ENCODE data around the gene MIB1.

DNA sequence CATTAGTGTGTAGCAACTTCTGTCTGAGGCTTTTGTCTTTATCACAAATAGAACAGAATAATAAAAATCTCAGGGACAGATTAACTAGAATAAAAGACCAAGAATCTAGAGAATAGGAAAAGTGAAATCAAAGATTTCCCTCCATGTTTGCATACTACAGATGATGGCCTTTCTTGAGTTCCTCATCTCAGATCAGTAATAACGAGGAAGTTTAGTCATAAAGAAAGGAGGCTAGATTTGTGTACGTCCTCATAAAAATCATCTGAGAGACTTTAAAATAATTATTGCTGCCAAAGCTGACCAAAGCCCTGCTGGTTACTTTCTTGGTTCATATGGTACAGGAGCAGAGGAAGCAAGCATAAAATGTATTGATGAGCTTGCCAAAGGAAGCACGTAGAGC is 117.3 kb downstream of the MIB1 start:
- TF ChIP-seq, protein P1, sequence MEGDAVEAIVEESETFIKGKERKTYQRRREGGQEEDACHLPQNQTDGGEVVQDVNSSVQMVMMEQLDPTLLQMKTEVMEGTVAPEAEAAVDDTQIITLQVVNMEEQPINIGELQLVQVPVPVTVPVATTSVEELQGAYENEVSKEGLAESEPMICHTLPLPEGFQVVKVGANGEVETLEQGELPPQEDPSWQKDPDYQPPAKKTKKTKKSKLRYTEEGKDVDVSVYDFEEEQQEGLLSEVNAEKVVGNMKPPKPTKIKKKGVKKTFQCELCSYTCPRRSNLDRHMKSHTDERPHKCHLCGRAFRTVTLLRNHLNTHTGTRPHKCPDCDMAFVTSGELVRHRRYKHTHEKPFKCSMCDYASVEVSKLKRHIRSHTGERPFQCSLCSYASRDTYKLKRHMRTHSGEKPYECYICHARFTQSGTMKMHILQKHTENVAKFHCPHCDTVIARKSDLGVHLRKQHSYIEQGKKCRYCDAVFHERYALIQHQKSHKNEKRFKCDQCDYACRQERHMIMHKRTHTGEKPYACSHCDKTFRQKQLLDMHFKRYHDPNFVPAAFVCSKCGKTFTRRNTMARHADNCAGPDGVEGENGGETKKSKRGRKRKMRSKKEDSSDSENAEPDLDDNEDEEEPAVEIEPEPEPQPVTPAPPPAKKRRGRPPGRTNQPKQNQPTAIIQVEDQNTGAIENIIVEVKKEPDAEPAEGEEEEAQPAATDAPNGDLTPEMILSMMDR (conservative IDR thresholded peaks at IDR 0.05 in 1 of 2, IDR thresholded peaks at IDR 0.05 in 1 of 2; ENCODE audit: low read depth in 1 of 2, low read length in 2 of 2): no peak
- TF ChIP-seq EZH2 (IDR thresholded peaks at IDR 0.05; ENCODE audit: low read length, missing control alignments): no peak

Measured in fibroblast of lung (primary cell).